HepG2 (cell line): ENCODE measurements around the gene MTFR1L. TPM values are rescaled to one million over a fixed set of nuclear protein-coding genes. Genes with fewer than 3 reads are reported as not detected.

Source experiments
- BRCA1 ChIP-seq: sonication (generic); formaldehyde crosslinking; IDR thresholded peaks from 2 replicates; pipeline ENCODE4 v1.4.0; 2020; ENCODE audit warnings: missing genetic modification reagents
- CEBPG ChIP-seq: IDR thresholded peaks from 2 replicates; pipeline ENCODE4 v1.6.1; 2016
- CREB1 ChIP-seq, 2 experiments: fragments of 450-650 bp in 1 of 2; IDR thresholded peaks; 2 replicates each; pipeline ENCODE4 v1.6.1; 2016 to 2017; ENCODE audit warnings: control low read depth in 1 of 2, mild to moderate bottlenecking in 1 of 2, missing compliant biosample characterization in 1 of 2, missing genetic modification characterization in 1 of 2
- HNRNPLL ChIP-seq: fragments of 200-400 bp; formaldehyde crosslinking; IDR thresholded peaks from 2 replicates; pipeline ENCODE4 v1.6.1; 2017; ENCODE audit warnings: mild to moderate bottlenecking, low read depth, low read length; ENCODE audit not compliant: poor library complexity, severe bottlenecking
- PPARG ChIP-seq: conservative IDR thresholded peaks from 2 replicates; pipeline ENCODE4 v1.6.1; 2016; ENCODE audit warnings: missing biosample characterization, missing genetic modification reagents
- SP4 ChIP-seq: sonication (generic); formaldehyde crosslinking; IDR thresholded peaks from 2 replicates; pipeline ENCODE4 v1.8.1; 2023; ENCODE audit warnings: mild to moderate bottlenecking, missing genetic modification reagents
- USF2 ChIP-seq, 2 experiments: sonication (generic) in 1 of 2; formaldehyde crosslinking in 1 of 2; IDR thresholded peaks; 2 replicates each; pipeline versions ENCODE4 v1.5.1 to v1.6.1; 2011 to 2020; ENCODE audit warnings: borderline replicate concordance in 1 of 2, low read depth in 1 of 2, low read length in 1 of 2, mild to moderate bottlenecking in 1 of 2, missing genetic modification reagents in 1 of 2, moderate library complexity in 1 of 2
- ZBTB43 ChIP-seq: sonication (generic); formaldehyde crosslinking; conservative IDR thresholded peaks from 2 replicates; pipeline ENCODE4 v1.4.0; 2020; ENCODE audit warnings: missing genetic modification reagents
- ZNF549 ChIP-seq: sonication (generic); formaldehyde crosslinking; IDR thresholded peaks from 2 replicates; pipeline ENCODE4 v1.5.0; 2020; ENCODE audit warnings: missing genetic modification reagents
- ZNF562 ChIP-seq: sonication (generic); formaldehyde crosslinking; IDR thresholded peaks from 2 replicates; pipeline ENCODE4 v1.8.0; 2022; ENCODE audit warnings: missing genetic modification reagents, borderline replicate concordance
- ZNF709 ChIP-seq: sonication (generic); formaldehyde crosslinking; IDR thresholded peaks from 2 replicates; pipeline ENCODE4 v1.5.0; 2020; ENCODE audit warnings: mild to moderate bottlenecking, missing genetic modification reagents
- polyA plus RNA-seq, 8 experiments: library from polyadenylated mRNA; depleted of rRNA in 3 of 8; stranded (reverse) in 7 of 8; unstranded in 1 of 8; fragments of >200 nt; fragmentation: Illumina TruSeq in 4 of 8; extraction: Trizol in 4 of 8; gene quantifications; 2 replicates each; pipeline versions ENCODE4 v1.2.1 to v1.2.3, GENCODE V29; 2011 to 2016; ENCODE audit warnings: low read depth in 4 of 8, missing spikeins in 1 of 8, mixed read lengths in 1 of 8; ENCODE audit not compliant: insufficient read depth in 1 of 8
- total RNA-seq, 5 experiments: library from RNA; depleted of rRNA; stranded (reverse); fragments of >200 nt; fragmentation: Illumina TruSeq; extraction: Trizol; gene quantifications; 2 replicates each; pipeline ENCODE4 v1.2.3, GENCODE V29; 2016; ENCODE audit warnings: low read depth in 1 of 5
- TF ChIP-seq, protein P1 (sequence below), 2 experiments: sonication (generic) in 1 of 2; formaldehyde crosslinking in 1 of 2; IDR thresholded peaks; 2 replicates each; pipeline versions ENCODE4 v1.4.0 to v1.6.1; 2016 to 2020; ENCODE audit warnings: borderline replicate concordance in 1 of 2, low read depth in 1 of 2, mild to moderate bottlenecking in 1 of 2, missing genetic modification reagents in 1 of 2
- TF ChIP-seq, protein P2 (sequence below): sonication (generic); formaldehyde crosslinking; IDR thresholded peaks from 2 replicates; pipeline ENCODE4 v1.5.0; 2020; ENCODE audit warnings: mild to moderate bottlenecking, missing genetic modification reagents
- TF ChIP-seq, protein P3 (sequence below): sonication (generic); formaldehyde crosslinking; IDR thresholded peaks from 2 replicates; pipeline ENCODE4 v1.4.0; 2020; ENCODE audit warnings: missing genetic modification reagents

MTFR1L gene
- total and polyA plus RNA-seq, 2 of the 13 experiments (the other 11 are each of a cell fraction or from before 2014, with no cell fraction given): 38.0 to 55.7 TPM

DNA sequence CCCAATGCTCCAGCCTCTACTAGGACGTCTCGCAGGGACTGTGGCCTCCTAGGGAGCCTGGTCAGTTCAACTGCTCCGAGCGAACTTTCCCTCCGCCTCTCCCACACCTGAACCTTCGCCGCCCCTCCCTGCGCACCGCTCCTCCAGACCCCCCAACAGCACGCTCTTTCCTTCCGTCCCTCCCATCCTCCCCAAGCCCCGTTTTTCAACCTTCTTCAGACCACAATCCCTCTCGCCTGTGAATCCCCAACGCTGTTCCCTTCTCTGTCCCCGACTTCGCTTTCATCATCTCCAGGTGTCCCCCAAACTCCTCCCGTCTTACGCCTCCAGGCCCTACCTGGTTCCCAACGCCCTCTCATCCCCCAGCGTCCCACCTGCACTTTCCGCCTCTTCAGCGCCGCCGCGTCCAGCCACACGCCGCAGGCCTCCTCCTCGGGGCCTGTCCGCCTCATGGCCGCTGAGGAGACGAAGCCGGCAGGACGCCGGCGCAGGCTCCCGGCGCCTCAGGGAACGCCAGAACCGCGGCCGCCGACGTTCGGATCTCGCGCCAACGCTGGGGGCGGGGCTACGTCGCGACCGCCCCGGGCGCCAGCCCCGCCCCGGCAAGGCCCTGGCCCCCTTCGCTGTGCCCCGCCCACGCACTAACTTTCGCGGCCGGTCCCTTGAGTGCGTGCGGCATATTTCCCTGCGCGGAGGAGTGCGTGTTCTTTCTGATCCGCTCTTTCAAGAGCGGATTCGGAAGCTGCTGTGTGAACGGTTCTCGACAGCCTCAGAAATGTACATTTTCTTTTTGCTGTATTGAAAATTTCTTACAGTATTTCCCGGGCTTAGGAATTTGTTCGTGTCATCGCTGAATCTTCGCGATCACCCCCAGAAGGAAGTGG lies 39.4 kb downstream of the MTFR1L start, which contains the start of gene AUNIP (continued):
- TF ChIP-seq, protein P1, sequence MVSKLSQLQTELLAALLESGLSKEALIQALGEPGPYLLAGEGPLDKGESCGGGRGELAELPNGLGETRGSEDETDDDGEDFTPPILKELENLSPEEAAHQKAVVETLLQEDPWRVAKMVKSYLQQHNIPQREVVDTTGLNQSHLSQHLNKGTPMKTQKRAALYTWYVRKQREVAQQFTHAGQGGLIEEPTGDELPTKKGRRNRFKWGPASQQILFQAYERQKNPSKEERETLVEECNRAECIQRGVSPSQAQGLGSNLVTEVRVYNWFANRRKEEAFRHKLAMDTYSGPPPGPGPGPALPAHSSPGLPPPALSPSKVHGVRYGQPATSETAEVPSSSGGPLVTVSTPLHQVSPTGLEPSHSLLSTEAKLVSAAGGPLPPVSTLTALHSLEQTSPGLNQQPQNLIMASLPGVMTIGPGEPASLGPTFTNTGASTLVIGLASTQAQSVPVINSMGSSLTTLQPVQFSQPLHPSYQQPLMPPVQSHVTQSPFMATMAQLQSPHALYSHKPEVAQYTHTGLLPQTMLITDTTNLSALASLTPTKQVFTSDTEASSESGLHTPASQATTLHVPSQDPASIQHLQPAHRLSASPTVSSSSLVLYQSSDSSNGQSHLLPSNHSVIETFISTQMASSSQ (IDR thresholded peaks at IDR 0.05; ENCODE audit: low read depth): no peak
- TF ChIP-seq, protein P1 (CRISPR knock-in tag; IDR thresholded peaks at IDR 0.05; ENCODE audit: borderline replicate concordance): peak; percentile 61; the same call in 1 of the 2 replicates
- TF ChIP-seq, protein P2, sequence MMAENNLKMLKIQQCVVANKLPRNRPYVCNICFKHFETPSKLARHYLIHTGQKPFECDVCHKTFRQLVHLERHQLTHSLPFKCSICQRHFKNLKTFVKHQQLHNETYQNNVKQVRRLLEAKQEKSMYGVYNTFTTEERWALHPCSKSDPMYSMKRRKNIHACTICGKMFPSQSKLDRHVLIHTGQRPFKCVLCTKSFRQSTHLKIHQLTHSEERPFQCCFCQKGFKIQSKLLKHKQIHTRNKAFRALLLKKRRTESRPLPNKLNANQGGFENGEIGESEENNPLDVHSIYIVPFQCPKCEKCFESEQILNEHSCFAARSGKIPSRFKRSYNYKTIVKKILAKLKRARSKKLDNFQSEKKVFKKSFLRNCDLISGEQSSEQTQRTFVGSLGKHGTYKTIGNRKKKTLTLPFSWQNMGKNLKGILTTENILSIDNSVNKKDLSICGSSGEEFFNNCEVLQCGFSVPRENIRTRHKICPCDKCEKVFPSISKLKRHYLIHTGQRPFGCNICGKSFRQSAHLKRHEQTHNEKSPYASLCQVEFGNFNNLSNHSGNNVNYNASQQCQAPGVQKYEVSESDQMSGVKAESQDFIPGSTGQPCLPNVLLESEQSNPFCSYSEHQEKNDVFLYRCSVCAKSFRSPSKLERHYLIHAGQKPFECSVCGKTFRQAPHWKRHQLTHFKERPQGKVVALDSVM (CRISPR knock-in tag): 0 out of 2 replicates have a peak, but pooled peaks have one; percentile 15
- peak; percentile 97 for TF ChIP-seq SP4
- no peak for TF ChIP-seq ZNF549 (CRISPR knock-in tag)
- peak; percentile 21; the same call in 1 of the 2 replicates for TF ChIP-seq PPARG (CRISPR knock-in tag)
- peak; percentile 83; the same call in 1 of the 2 replicates for TF ChIP-seq BRCA1 (CRISPR knock-in tag)
- peak; percentile 73; the same call in 1 of the 2 replicates for TF ChIP-seq ZNF709 (CRISPR knock-in tag)
- TF ChIP-seq ZNF562: peak; percentile 70; the same call in 1 of the 2 replicates
- TF ChIP-seq, protein P3, sequence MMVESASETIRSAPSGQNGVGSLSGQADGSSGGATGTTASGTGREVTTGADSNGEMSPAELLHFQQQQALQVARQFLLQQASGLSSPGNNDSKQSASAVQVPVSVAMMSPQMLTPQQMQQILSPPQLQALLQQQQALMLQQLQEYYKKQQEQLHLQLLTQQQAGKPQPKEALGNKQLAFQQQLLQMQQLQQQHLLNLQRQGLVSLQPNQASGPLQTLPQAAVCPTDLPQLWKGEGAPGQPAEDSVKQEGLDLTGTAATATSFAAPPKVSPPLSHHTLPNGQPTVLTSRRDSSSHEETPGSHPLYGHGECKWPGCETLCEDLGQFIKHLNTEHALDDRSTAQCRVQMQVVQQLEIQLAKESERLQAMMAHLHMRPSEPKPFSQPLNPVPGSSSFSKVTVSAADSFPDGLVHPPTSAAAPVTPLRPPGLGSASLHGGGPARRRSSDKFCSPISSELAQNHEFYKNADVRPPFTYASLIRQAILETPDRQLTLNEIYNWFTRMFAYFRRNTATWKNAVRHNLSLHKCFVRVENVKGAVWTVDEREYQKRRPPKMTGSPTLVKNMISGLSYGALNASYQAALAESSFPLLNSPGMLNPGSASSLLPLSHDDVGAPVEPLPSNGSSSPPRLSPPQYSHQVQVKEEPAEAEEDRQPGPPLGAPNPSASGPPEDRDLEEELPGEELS: peak; percentile 48; the same call in 1 of the 2 replicates
- no peak for TF ChIP-seq USF2 (IDR thresholded peaks at IDR 0.05; ENCODE audit: low read depth, low read length)
- TF ChIP-seq USF2 (CRISPR knock-in tag; IDR thresholded peaks at IDR 0.05; ENCODE audit: borderline replicate concordance): 0 out of 2 replicates have a peak, but pooled peaks have one; percentile 3
- no peak for TF ChIP-seq CEBPG
- TF ChIP-seq HNRNPLL: peak; percentile 92
- no peak; the same call in 1 of the 2 replicates for TF ChIP-seq CREB1 (IDR thresholded peaks at IDR 0.05)
- no peak for TF ChIP-seq CREB1 (CRISPR knock-in tag; IDR thresholded peaks at IDR 0.05)
- peak; percentile 48; the same call in 1 of the 2 replicates for TF ChIP-seq ZBTB43 (CRISPR knock-in tag)
